HL-60 (cell line): ENCODE measurements around the gene PARP3.
A peak's percentile ranks its signal among the peaks of the same experiment; 100 is the strongest.

ENCODE experiments used
- DNase-seq, 2 experiments: peaks; one replicate each; pipeline ENCODE4 v3.0.0-alpha.2; 2010 to 2020; ENCODE audit warnings: low read depth in 1 of 2, low spot score in 1 of 2
- H3K27ac ChIP-seq: fragments of 250-450 bp; sonication (Bioruptor Pico); replicated peaks from 2 replicates; pipeline ENCODE4 v1.5.1; 2020; ENCODE audit warnings: mild to moderate bottlenecking, moderate library complexity
- H3K27me3 ChIP-seq: fragments of 250-450 bp; sonication (Bioruptor Pico); 2 replicates; pipeline ENCODE4 v1.5.1; 2021; ENCODE audit warnings: mild to moderate bottlenecking, moderate library complexity; ENCODE audit not compliant: insufficient read depth, poor library complexity, severe bottlenecking
- H3K4me3 ChIP-seq: replicated peaks from 2 replicates; pipeline ENCODE4 v1.5.1; 2011; ENCODE audit warnings: mild to moderate bottlenecking, control low read depth, low read length; ENCODE audit not compliant: insufficient read depth
- CTCF ChIP-seq: IDR thresholded peaks from one replicate; pipeline ENCODE4 v1.5.1; 2011; ENCODE audit warnings: low read length, control low read depth, inconsistent platforms; ENCODE audit not compliant: insufficient read depth
- GABPA ChIP-seq: IDR thresholded peaks from 2 replicates; pipeline ENCODE4 v1.6.1; 2012; ENCODE audit warnings: low read depth
- POLR2AphosphoS5 ChIP-seq: IDR thresholded peaks from 2 replicates; pipeline ENCODE4 v1.6.1; 2012; ENCODE audit warnings: low read depth
- REST ChIP-seq: IDR thresholded peaks from 2 replicates; pipeline ENCODE4 v1.6.1; 2012; ENCODE audit warnings: low read depth; ENCODE audit not compliant: insufficient replicate concordance
- SPI1 ChIP-seq: IDR thresholded peaks from 2 replicates; pipeline ENCODE4 v1.6.1; 2012; ENCODE audit warnings: low read depth, mild to moderate bottlenecking, borderline replicate concordance

The PARP3 gene

GRCh38 chr3:51994530-51994929 lies 52.4 kb downstream of the PARP3 start:
- peak overlapping the region; percentile 93 for H3K4me3 ChIP-seq

GRCh38 chr3:51995346-51996163 lies 53.4 kb downstream of the PARP3 start, which contains the start of gene RPL29:
RPL29 (minus strand) TSS chr3:51995895; CDS start chr3:51995461, 434 bp downstream.
- peak within 1 kb of the TSS; percentile 97 for H3K27ac ChIP-seq
- peak; percentile 95 to 97 for DNase-seq
- TF ChIP-seq CTCF (no peak), POLR2AphosphoS5 (peak; percentile 98), REST (peak; percentile 85), SPI1 (no peak), GABPA (peak; percentile 100)
- H3K27me3 ChIP-seq, result no peaks in the 10 kb centered on the region
- peak within 1 kb of the TSS; percentile 93 for H3K4me3 ChIP-seq

More at GRCh38 chr3:51994530-51994929, 52.4 kb downstream of the PARP3 start:
- TF ChIP-seq REST, result no peak
- TF ChIP-seq SPI1, result no peak
- TF ChIP-seq POLR2AphosphoS5, result no peak; the same call in 1 of the 2 replicates
- TF ChIP-seq CTCF, result no peak
- TF ChIP-seq GABPA, result no peak
- no peaks in the 10 kb centered on the region for H3K27me3 ChIP-seq
- no peak for DNase-seq
- peak overlapping the region; percentile 97 for H3K27ac ChIP-seq

DNA sequence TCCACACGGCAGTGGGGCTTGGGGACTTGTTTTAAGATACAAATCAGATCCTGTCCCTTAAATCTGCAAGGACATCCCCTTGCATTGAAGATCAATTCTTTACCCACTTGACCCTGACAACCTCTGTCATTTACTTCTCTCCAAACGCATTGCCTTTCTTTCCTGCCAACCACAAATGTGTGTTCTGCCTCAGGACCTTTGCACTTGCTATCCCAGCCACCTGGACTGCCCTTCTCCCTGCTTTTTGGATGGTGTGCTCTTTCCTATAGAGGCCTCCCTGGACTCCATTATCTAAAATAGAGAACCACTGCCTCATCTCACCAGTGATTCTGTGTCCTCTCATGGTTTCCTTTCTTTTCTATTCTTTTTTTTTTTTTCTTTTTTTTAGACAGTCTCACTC lies 55.0 kb downstream of the PARP3 start:
- no peak overlapping the region for H3K27ac ChIP-seq
- H3K27me3 ChIP-seq, result no peaks in the 10 kb centered on the region
- H3K4me3 ChIP-seq, result no peak overlapping the region
- TF ChIP-seq SPI1 (no peak), POLR2AphosphoS5 (no peak), GABPA (no peak), CTCF (no peak), REST (no peak)
- DNase-seq, result no peak
